HFFc6 (cell line): Measurements from ENCODE around the gene PKD1L1. TPM values are rescaled to one million over a fixed set of nuclear protein-coding genes. Genes with fewer than 3 reads are reported as not detected.

Experiments
- DNase-seq: peaks from one replicate; pipeline ENCODE4 v3.0.0-alpha.2; 2018
- H3K27ac Mint-ChIP-seq: 2 replicates; pipeline ENCODE4 v1.8.0; 2020; ENCODE audit warnings: mild to moderate bottlenecking, mixed read lengths
- H3K27me3 Mint-ChIP-seq: 2 replicates; pipeline ENCODE4 v1.8.0; 2021; ENCODE audit warnings: mild to moderate bottlenecking, moderate library complexity, mixed read lengths; ENCODE audit not compliant: insufficient read depth
- H3K36me3 Mint-ChIP-seq: 2 replicates; pipeline ENCODE4 v1.8.0; 2021; ENCODE audit warnings: low read depth, mixed read lengths
- H3K4me1 Mint-ChIP-seq: 2 replicates; pipeline ENCODE4 v1.8.0; 2020; ENCODE audit warnings: low read depth, mixed read lengths
- H3K4me3 Mint-ChIP-seq: 2 replicates; pipeline ENCODE4 v1.8.0; 2020; ENCODE audit warnings: mild to moderate bottlenecking, moderate library complexity, mixed read lengths
- H3K9me3 Mint-ChIP-seq: 2 replicates; pipeline ENCODE4 v1.8.0; 2020; ENCODE audit warnings: mild to moderate bottlenecking, mixed read lengths
- total RNA-seq, 6 experiments: library from RNA; stranded (reverse); fragmentation: NEBNext Ultra II Directional; extraction: Animal tissue kit (Norgen Biotek cat#: 25700); gene quantifications; 2 replicates in 1 of 6; 3 replicates in 5 of 6; pipeline ENCODE4 v1.2.3, GENCODE V29; 2021
- TF ChIP-seq, protein P1 (sequence below): fragments of 200-600 bp; sonication (generic); IDR thresholded peaks from 2 replicates; pipeline ENCODE4 v1.5.0; 2021; ENCODE audit warnings: antibody characterized with exemption, mild to moderate bottlenecking

PKD1L1 gene
- total RNA-seq, 6 experiments from 2014 or later, result 0.03 to 0.14 TPM; not detected in 4

DNA sequence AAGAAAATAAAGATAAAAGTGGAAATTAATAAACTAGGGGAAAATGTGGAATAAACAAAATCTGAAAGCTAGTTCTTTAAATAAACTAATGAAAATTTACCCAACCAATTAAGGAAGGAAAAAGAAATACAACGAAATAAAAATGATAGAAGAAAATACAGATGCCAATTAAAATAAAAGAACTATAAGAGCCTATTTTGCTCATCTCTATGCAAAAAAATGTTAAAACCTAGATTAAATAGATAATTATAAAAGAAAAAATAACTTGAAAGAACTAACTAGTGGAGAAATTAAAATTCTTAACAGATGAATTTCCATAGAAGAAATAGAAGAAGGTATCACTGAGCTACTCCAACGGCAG lies 32.7 kb downstream of the PKD1L1 start:
- no peak overlapping the region for H3K4me3 Mint-ChIP-seq
- no peaks in the 10 kb centered on the region; the same call in 1 of the 2 replicates for H3K9me3 Mint-ChIP-seq
- H3K4me1 Mint-ChIP-seq, result peaks cover 34% of the 10 kb centered on the region
- H3K27me3 Mint-ChIP-seq, result no peaks in the 10 kb centered on the region
- TF ChIP-seq, protein P1, sequence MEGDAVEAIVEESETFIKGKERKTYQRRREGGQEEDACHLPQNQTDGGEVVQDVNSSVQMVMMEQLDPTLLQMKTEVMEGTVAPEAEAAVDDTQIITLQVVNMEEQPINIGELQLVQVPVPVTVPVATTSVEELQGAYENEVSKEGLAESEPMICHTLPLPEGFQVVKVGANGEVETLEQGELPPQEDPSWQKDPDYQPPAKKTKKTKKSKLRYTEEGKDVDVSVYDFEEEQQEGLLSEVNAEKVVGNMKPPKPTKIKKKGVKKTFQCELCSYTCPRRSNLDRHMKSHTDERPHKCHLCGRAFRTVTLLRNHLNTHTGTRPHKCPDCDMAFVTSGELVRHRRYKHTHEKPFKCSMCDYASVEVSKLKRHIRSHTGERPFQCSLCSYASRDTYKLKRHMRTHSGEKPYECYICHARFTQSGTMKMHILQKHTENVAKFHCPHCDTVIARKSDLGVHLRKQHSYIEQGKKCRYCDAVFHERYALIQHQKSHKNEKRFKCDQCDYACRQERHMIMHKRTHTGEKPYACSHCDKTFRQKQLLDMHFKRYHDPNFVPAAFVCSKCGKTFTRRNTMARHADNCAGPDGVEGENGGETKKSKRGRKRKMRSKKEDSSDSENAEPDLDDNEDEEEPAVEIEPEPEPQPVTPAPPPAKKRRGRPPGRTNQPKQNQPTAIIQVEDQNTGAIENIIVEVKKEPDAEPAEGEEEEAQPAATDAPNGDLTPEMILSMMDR, result no peak
- DNase-seq, result no peak
- H3K27ac Mint-ChIP-seq, result peak overlapping the region; percentile 63; the same call in 1 of the 2 replicates
- peaks cover 6% of the 10 kb centered on the region; the same call in 1 of the 2 replicates for H3K36me3 Mint-ChIP-seq

DNA sequence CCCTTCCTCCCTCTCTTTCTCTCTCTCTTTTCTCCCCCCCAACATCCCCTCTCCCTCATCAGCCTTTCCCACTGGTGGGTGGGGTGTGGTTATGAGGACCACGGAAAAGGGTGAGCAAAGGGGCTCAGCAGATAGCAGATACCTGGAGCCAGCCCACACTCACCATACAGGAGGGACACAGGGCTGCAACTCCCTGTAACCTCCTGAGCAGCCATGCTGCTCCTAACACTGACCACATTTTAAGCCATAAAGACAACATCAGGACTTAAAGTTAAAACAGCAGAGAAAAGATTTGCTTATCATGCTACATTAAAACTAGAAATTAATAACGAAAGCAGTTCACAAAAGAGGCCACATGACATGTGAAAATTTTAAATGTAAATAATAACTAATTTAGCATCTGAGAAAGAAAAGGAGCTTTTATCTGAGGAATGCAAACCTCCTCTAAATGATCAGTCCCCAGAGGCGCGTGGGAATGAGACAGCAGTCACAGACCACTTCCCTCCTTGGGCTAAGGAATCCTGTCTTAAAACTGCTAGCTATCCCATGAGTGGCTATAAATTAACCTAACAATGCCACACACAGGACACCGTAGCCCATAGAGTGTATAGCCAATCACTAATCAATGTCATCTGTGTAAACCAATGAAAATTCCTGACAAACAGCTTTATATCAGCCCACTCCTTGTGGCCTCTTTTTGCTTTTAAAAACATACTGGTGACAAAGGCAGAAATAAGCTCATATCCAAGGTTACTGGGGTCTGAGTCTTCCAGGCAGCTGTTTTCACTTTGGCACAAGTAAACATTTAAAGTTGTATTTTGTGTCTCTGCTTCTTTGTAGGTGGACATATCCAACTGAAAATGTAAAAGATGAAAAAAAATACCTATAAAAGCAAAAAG lies 33.3 kb downstream of the PKD1L1 start:
- peak overlapping the region; percentile 63 for H3K27ac Mint-ChIP-seq
- H3K36me3 Mint-ChIP-seq, result no peaks in the 10 kb centered on the region
- no peak overlapping the region for H3K4me3 Mint-ChIP-seq
- peak; percentile 1 for DNase-seq
- TF ChIP-seq, protein P1, result no peak
- H3K4me1 Mint-ChIP-seq, result peaks cover 34% of the 10 kb centered on the region
- no peaks in the 10 kb centered on the region for H3K27me3 Mint-ChIP-seq
- no peaks in the 10 kb centered on the region; the same call in 1 of the 2 replicates for H3K9me3 Mint-ChIP-seq

DNA sequence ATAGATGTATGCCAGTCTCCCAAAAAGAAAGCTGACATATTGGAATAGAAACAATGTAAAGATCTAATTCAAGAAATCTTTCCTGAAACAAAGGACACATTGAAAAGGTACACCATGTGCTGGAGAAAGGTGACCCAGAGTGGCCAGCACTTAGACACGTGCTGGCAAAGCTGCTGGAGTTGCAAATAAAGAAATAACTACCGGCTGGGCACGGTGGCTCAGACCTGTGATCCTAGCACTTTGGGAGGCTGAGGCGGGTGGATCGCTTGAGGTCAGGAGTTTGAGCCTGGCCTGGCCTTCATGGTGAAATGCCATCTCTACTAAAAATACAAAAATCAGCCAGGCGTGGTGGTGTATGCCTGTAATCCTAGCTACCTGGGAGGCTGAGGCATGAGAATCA lies 35.9 kb downstream of the PKD1L1 start:
- Mint-ChIP-seq H3K4me3 (no peak overlapping the region), H3K27ac (no peak overlapping the region), H3K36me3 (no peaks in the 10 kb centered on the region), H3K27me3 (peaks cover 1% of the 10 kb centered on the region), H3K9me3 (no peaks in the 10 kb centered on the region), H3K4me1 (peaks cover 34% of the 10 kb centered on the region)
- no peak for DNase-seq
- TF ChIP-seq, protein P1, result no peak

DNA sequence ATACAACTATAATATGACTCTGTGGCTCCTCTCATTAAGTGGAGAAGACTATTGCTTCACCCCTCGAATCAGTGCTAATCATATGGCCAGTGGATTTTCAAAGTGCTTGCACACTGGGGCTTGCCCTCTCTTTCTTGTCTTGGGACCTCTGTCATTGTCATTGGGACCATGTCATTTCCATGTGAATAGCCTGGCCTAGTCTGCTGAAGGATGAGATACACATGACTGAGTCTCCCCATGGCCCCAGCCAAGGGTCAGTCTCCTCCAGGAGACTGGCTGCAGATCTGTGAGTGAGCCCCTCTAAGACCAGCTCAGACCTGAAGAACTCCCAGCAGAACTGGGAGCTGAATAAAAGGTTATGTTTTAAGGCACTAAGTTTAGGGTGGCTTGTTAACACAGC lies 39.5 kb downstream of the PKD1L1 start:
- TF ChIP-seq, protein P1, result no peak
- peaks cover 4% of the 10 kb centered on the region for H3K27me3 Mint-ChIP-seq
- H3K4me3 Mint-ChIP-seq, result no peak overlapping the region
- no peaks in the 10 kb centered on the region for H3K36me3 Mint-ChIP-seq
- H3K27ac Mint-ChIP-seq, result no peak overlapping the region
- DNase-seq, result no peak
- no peaks in the 10 kb centered on the region for H3K4me1 Mint-ChIP-seq
- no peaks in the 10 kb centered on the region for H3K9me3 Mint-ChIP-seq

DNA sequence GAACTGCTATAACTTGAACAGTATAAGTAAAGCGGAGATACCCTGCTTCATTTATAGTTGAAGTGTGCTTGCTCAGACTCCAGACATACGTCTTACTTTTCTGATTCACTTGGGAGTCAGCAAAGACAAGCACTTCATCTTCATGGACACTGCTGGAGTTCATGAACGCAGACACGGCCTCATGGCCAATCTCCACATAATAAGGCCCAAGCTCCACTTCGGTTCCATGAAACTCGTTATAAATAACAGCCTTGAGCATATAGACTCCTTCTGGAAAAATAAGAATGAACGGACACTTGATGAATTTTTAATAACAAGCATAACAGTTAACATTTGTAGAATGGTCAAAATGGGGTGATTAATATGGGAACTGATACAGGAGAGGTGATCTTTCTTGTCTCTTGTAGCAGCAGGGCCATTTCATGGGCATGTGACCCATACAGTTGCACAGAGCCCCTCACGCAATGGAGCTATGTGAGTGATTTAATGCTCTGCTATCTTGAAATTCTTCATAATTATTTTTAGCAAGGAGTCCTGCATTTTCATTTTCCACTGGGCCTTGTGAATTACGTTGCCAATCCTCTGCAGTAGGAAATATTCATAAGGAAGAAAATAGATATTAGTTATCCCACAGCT lies 40.2 kb downstream of the PKD1L1 start:
- no peak for DNase-seq
- peaks cover 7% of the 10 kb centered on the region for H3K27me3 Mint-ChIP-seq
- no peaks in the 10 kb centered on the region for H3K9me3 Mint-ChIP-seq
- TF ChIP-seq, protein P1, result no peak
- no peak overlapping the region for H3K27ac Mint-ChIP-seq
- H3K36me3 Mint-ChIP-seq, result no peaks in the 10 kb centered on the region
- H3K4me3 Mint-ChIP-seq, result no peak overlapping the region
- no peaks in the 10 kb centered on the region for H3K4me1 Mint-ChIP-seq
